Smooth muscle cell (in vitro differentiated cells): ENCODE measurements around the gene ME3. TPM values are rescaled to one million over a fixed set of nuclear protein-coding genes. Genes with fewer than 3 reads are reported as not detected.

Experiments
- DNase-seq: peaks from one replicate; lab custom pipeline; 2025; ENCODE audit not compliant: unreplicated experiment; lab: John Stamatoyannopoulos, UW
- H2AFZ ChIP-seq: fragments of 200-600 bp; sonication (generic); 2 replicates; pipeline ENCODE4 v1.6.0; 2016; ENCODE audit warnings: antibody characterized with exemption, low read depth, mild to moderate bottlenecking
- H3F3A ChIP-seq: fragments of 200-600 bp; sonication (generic); 2 replicates; pipeline ENCODE4 v1.6.0; 2017; ENCODE audit warnings: antibody characterized with exemption, low read depth
- H3K27ac ChIP-seq: fragments of 200-600 bp; sonication (generic); 2 replicates; pipeline ENCODE4 v1.5.1; 2016; ENCODE audit warnings: low read depth, mild to moderate bottlenecking
- H3K27me3 ChIP-seq: fragments of 200-600 bp; sonication (generic); 2 replicates; pipeline ENCODE4 v1.6.1; 2016; ENCODE audit warnings: low read depth, mild to moderate bottlenecking
- H3K36me3 ChIP-seq: fragments of 200-600 bp; sonication (generic); 2 replicates; pipeline ENCODE4 v1.5.1; 2016; ENCODE audit warnings: low read depth
- H3K4me1 ChIP-seq: fragments of 200-600 bp; sonication (generic); 2 replicates; pipeline ENCODE4 v1.5.1; 2016; ENCODE audit warnings: low read depth
- H3K4me2 ChIP-seq: fragments of 200-600 bp; sonication (generic); 2 replicates; pipeline ENCODE4 v1.6.0; 2016; ENCODE audit warnings: mild to moderate bottlenecking
- H3K4me3 ChIP-seq: fragments of 200-600 bp; sonication (generic); 2 replicates; pipeline ENCODE4 v1.5.1; 2016; ENCODE audit warnings: mild to moderate bottlenecking
- H3K79me2 ChIP-seq: fragments of 200-600 bp; sonication (generic); 2 replicates; pipeline ENCODE4 v1.6.0; 2016; ENCODE audit warnings: low read depth, mild to moderate bottlenecking
- H3K9ac ChIP-seq: fragments of 200-600 bp; sonication (generic); 2 replicates; pipeline ENCODE4 v1.6.0; 2016; ENCODE audit warnings: low read depth
- H3K9me3 ChIP-seq: fragments of 200-600 bp; sonication (generic); replicated peaks from 2 replicates; pipeline ENCODE4 v1.5.1; 2016; ENCODE audit warnings: low read depth
- H4K20me1 ChIP-seq: fragments of 200-600 bp; sonication (generic); 2 replicates; pipeline ENCODE4 v1.6.0; 2016; ENCODE audit warnings: low read depth
- CTCF ChIP-seq: fragments of 200-600 bp; sonication (generic); IDR thresholded peaks from 2 replicates; pipeline ENCODE4 v1.5.1; 2017; ENCODE audit warnings: borderline replicate concordance, mild to moderate bottlenecking, antibody characterized with exemption; ENCODE audit not compliant: insufficient read depth, poor library complexity, severe bottlenecking
- WGBS: methylation state at CpG from one replicate; pipeline ENCODE4 v1.1.7; 2016; ENCODE audit warnings: low lambda C conversion rate; 5-methylcytosine and 5-hydroxymethylcytosine counted together
- polyA plus RNA-seq: library from polyadenylated mRNA; unstranded; fragments of >200 nt; fragmentation: Nextera tagmentation; extraction: Ambion mirVana; gene quantifications from 2 replicates; pipeline ENCODE4 v1.2.1, GENCODE V29; 2016
- total RNA-seq: library from RNA; depleted of rRNA; stranded (reverse); fragments of >200 nt; gene quantifications from 2 replicates; pipeline ENCODE4 v1.2.3, GENCODE V29; 2014

Gene ME3
- total and polyA plus RNA-seq, 2 experiments from 2014 or later = 4.2 to 8.4 TPM

GRCh38 chr11:86558207-86558606 lies 114.2 kb downstream of the ME3 start:
- Histone ChIP-seq H2AFZ (no peak overlapping the region), H3K4me1 (no peaks in the 10 kb centered on the region), H3K27ac (no peak overlapping the region), H3F3A (no peaks in the 10 kb centered on the region), H4K20me1 (no peaks in the 10 kb centered on the region), H3K9ac (no peak overlapping the region), H3K79me2 (no peaks in the 10 kb centered on the region), H3K4me2 (no peak overlapping the region), H3K36me3 (no peaks in the 10 kb centered on the region), H3K9me3 (no peaks in the 10 kb centered on the region), H3K27me3 (no peaks in the 10 kb centered on the region), H3K4me3 (no peak overlapping the region)
- no peak for TF ChIP-seq CTCF
- no peak for DNase-seq
- WGBS = 73% methylated on average over 1 of the region's 1 CpG

GRCh38 chr11:86555866-86556265 lies 116.5 kb downstream of the ME3 start:
- no peak overlapping the region for H3K4me3 ChIP-seq
- H3F3A ChIP-seq = no peaks in the 10 kb centered on the region
- H3K27me3 ChIP-seq = no peaks in the 10 kb centered on the region
- DNase-seq = no peak
- H3K4me1 ChIP-seq = no peaks in the 10 kb centered on the region
- H3K9ac ChIP-seq = no peak overlapping the region
- no peak overlapping the region for H2AFZ ChIP-seq
- no peak overlapping the region for H3K4me2 ChIP-seq
- no peaks in the 10 kb centered on the region for H3K36me3 ChIP-seq
- H3K27ac ChIP-seq = no peak overlapping the region
- no peaks in the 10 kb centered on the region for H4K20me1 ChIP-seq
- TF ChIP-seq CTCF = no peak
- H3K9me3 ChIP-seq = no peaks in the 10 kb centered on the region
- H3K79me2 ChIP-seq = no peaks in the 10 kb centered on the region

GRCh38 chr11:86555401-86555800 lies 117.0 kb downstream of the ME3 start:
- H3K27ac ChIP-seq = no peak overlapping the region
- no peak overlapping the region for H3K4me2 ChIP-seq
- H3K4me3 ChIP-seq = no peak overlapping the region
- WGBS = 97% methylated on average over 5 of the region's 5 CpGs
- H3K4me1 ChIP-seq = no peaks in the 10 kb centered on the region
- H2AFZ ChIP-seq = no peak overlapping the region
- H3K36me3 ChIP-seq = no peaks in the 10 kb centered on the region
- no peaks in the 10 kb centered on the region for H3K9me3 ChIP-seq
- no peak for DNase-seq
- H3K27me3 ChIP-seq = no peaks in the 10 kb centered on the region
- no peak overlapping the region for H3K9ac ChIP-seq
- H4K20me1 ChIP-seq = no peaks in the 10 kb centered on the region
- no peak for TF ChIP-seq CTCF
- H3K79me2 ChIP-seq = no peaks in the 10 kb centered on the region
- no peaks in the 10 kb centered on the region for H3F3A ChIP-seq

- Histone ChIP-seq H4K20me1 (no peaks in the 10 kb centered on the region), H3K27me3 (no peaks in the 10 kb centered on the region)
Observed at GRCh38 chr11:86553265-86553664, 119.2 kb downstream of the ME3 start.

More at GRCh38 chr11:86553265-86553664, 119.2 kb downstream of the ME3 start:
- Histone ChIP-seq H3K27ac (no peak overlapping the region), H3K79me2 (no peaks in the 10 kb centered on the region), H3K9me3 (no peaks in the 10 kb centered on the region), H2AFZ (no peak overlapping the region), H3F3A (no peaks in the 10 kb centered on the region), H3K36me3 (no peaks in the 10 kb centered on the region), H3K9ac (no peak overlapping the region), H3K4me1 (no peaks in the 10 kb centered on the region), H3K4me3 (no peak overlapping the region), H3K4me2 (no peak overlapping the region)
- DNase-seq = no peak
- WGBS = 90% methylated on average over 4 of the region's 4 CpGs
- TF ChIP-seq CTCF = no peak
